ENCODE results near the gene AOPEP. TPM values are rescaled to one million over a fixed set of nuclear protein-coding genes. Genes with fewer than 3 reads are reported as not detected.
"Not testable (repeated sequence)": the region's sequence is repeated elsewhere in the genome, so short reads cannot be mapped to it uniquely, and the experiment has no call there.

The AOPEP gene
- total and polyA plus RNA-seq, 4 donors: 29.0 to 121 (median 60.0) TPM

GRCh38 chr9:94956731-94957130 lies 230.2 kb downstream of the AOPEP start:
- no peak overlapping the region for H3K27ac ChIP-seq (ENCODE audit: low read depth in 1 of 2, low read length in 1 of 2)
- no peaks in the 10 kb centered on the region for H3K27me3 ChIP-seq (ENCODE audit: control insufficient read depth in 3 of 3, insufficient read depth in 3 of 3, low read length in 2 of 3)
- ATAC-seq (ENCODE audit: insufficient read depth, low FRiP score) (no peak), DNase-seq (no peak)
- WGBS, 2 donors: 91 to 92% methylated on average over 5 of the region's 5 CpGs
- H3K36me3 ChIP-seq (ENCODE audit: control insufficient read depth in 4 of 4, insufficient read depth in 4 of 4, low read length in 4 of 4): peaks cover 3 to 11% (median 7%) of the 10 kb centered on the region in 4 donors
- peaks cover 3 to 12% (median 8%) of the 10 kb centered on the region in 5 donors for H3K4me1 ChIP-seq (ENCODE audit: control insufficient read depth in 5 of 5, insufficient read depth in 5 of 5, low read length in 5 of 5)
- H3K9ac ChIP-seq (ENCODE audit: insufficient read depth in 1 of 2, low read length in 2 of 2): no peak overlapping the region
- TF ChIP-seq CTCF (IDR thresholded peaks at IDR 0.05; ENCODE audit: control extremely low read depth, extremely low read depth): no peak
- no peaks in the 10 kb centered on the region for H3K9me3 ChIP-seq (ENCODE audit: control insufficient read depth in 4 of 4, insufficient read depth in 3 of 4, low read length in 3 of 4)
- no peak overlapping the region for H3K4me3 ChIP-seq

GRCh38 chr9:94960964-94961363 lies 234.5 kb downstream of the AOPEP start:
- DNase-seq: peak in 2 of 3 donors; percentile 52 to 60
- Histone ChIP-seq H3K9me3 (ENCODE audit: control insufficient read depth in 4 of 4, insufficient read depth in 3 of 4, low read length in 3 of 4) (no peaks in the 10 kb centered on the region), H3K27ac (ENCODE audit: low read depth in 1 of 2, low read length in 1 of 2) (no peak overlapping the region), H3K4me3 (no peak overlapping the region), H3K4me1 (ENCODE audit: control insufficient read depth in 5 of 5, insufficient read depth in 5 of 5, low read length in 5 of 5) (no peaks in the 10 kb centered on the region), H3K36me3 (ENCODE audit: control insufficient read depth in 4 of 4, insufficient read depth in 4 of 4, low read length in 4 of 4) (peaks cover 0 to 5% (median 4%) of the 10 kb centered on the region in 4 donors), H3K27me3 (ENCODE audit: control insufficient read depth in 3 of 3, insufficient read depth in 3 of 3, low read length in 2 of 3) (no peaks in the 10 kb centered on the region), H3K9ac (ENCODE audit: insufficient read depth in 1 of 2, low read length in 2 of 2) (no peak overlapping the region)
- WGBS, 2 donors: 86 to 90% methylated on average over 5 of the region's 5 CpGs
- no peak for ATAC-seq (ENCODE audit: insufficient read depth, low FRiP score)
- no peak for TF ChIP-seq CTCF (IDR thresholded peaks at IDR 0.05; ENCODE audit: control extremely low read depth, extremely low read depth)

- no peaks in the 10 kb centered on the region for H3K4me1 ChIP-seq (ENCODE audit: control insufficient read depth in 5 of 5, insufficient read depth in 5 of 5, low read length in 5 of 5)
- no peaks in the 10 kb centered on the region for H3K27me3 ChIP-seq (ENCODE audit: control insufficient read depth in 3 of 3, insufficient read depth in 3 of 3, low read length in 2 of 3)
- 90 to 96% methylated on average over 2 of the region's 2 CpGs for WGBS, 2 donors
- DNase-seq: peak in 1 of 3 donors; percentile 20
- H3K4me3 ChIP-seq: no peak overlapping the region
- ATAC-seq (ENCODE audit: insufficient read depth, low FRiP score): no peak
- no peak overlapping the region for H3K27ac ChIP-seq (ENCODE audit: low read depth in 1 of 2, low read length in 1 of 2)
- H3K36me3 ChIP-seq (ENCODE audit: control insufficient read depth in 4 of 4, insufficient read depth in 4 of 4, low read length in 4 of 4): peaks cover 0 to 1% (median 0%) of the 10 kb centered on the region in 4 donors
- TF ChIP-seq CTCF (IDR thresholded peaks at IDR 0.05; ENCODE audit: control extremely low read depth, extremely low read depth): no peak
- no peak overlapping the region for H3K9ac ChIP-seq (ENCODE audit: insufficient read depth in 1 of 2, low read length in 2 of 2)
- H3K9me3 ChIP-seq (ENCODE audit: control insufficient read depth in 4 of 4, insufficient read depth in 3 of 4, low read length in 3 of 4): no peaks in the 10 kb centered on the region
These were observed 235.4 kb downstream of the AOPEP start for GRCh38 chr9:94961870-94962269.

GRCh38 chr9:94965631-94966030 lies 239.1 kb downstream of the AOPEP start:
- H3K9me3 ChIP-seq (ENCODE audit: control insufficient read depth in 4 of 4, insufficient read depth in 3 of 4, low read length in 3 of 4); H3K4me1 ChIP-seq (ENCODE audit: control insufficient read depth in 5 of 5, insufficient read depth in 5 of 5, low read length in 5 of 5); ATAC-seq (ENCODE audit: insufficient read depth, low FRiP score); H3K27ac ChIP-seq (ENCODE audit: low read depth in 1 of 2, low read length in 1 of 2); DNase-seq; H3K27me3 ChIP-seq (ENCODE audit: control insufficient read depth in 3 of 3, insufficient read depth in 3 of 3, low read length in 2 of 3); H3K36me3 ChIP-seq (ENCODE audit: control insufficient read depth in 4 of 4, insufficient read depth in 4 of 4, low read length in 4 of 4); H3K9ac ChIP-seq (ENCODE audit: insufficient read depth in 1 of 2, low read length in 2 of 2); H3K4me3 ChIP-seq: not testable (repeated sequence)
- WGBS, 2 donors: 96 to 97% methylated on average over 5 of the region's 5 CpGs

GRCh38 chr9:94966046-94966445 lies 239.5 kb downstream of the AOPEP start:
- not testable (repeated sequence) for H3K4me1 ChIP-seq (ENCODE audit: control insufficient read depth in 5 of 5, insufficient read depth in 5 of 5, low read length in 5 of 5)

More at GRCh38 chr9:94966046-94966445, 239.5 kb downstream of the AOPEP start:
- 92 to 99% methylated on average over 3 of the region's 3 CpGs for WGBS, 2 donors
- ATAC-seq (ENCODE audit: insufficient read depth, low FRiP score); H3K27ac ChIP-seq (ENCODE audit: low read depth in 1 of 2, low read length in 1 of 2); DNase-seq; H3K4me3 ChIP-seq; H3K36me3 ChIP-seq (ENCODE audit: control insufficient read depth in 4 of 4, insufficient read depth in 4 of 4, low read length in 4 of 4); H3K9me3 ChIP-seq (ENCODE audit: control insufficient read depth in 4 of 4, insufficient read depth in 3 of 4, low read length in 3 of 4); H3K9ac ChIP-seq (ENCODE audit: insufficient read depth in 1 of 2, low read length in 2 of 2); H3K27me3 ChIP-seq (ENCODE audit: control insufficient read depth in 3 of 3, insufficient read depth in 3 of 3, low read length in 2 of 3): not testable (repeated sequence)
